Keratinocyte (primary cell): ENCODE data around the gene PKP2.

ENCODE experiments used
- CTCF ChIP-seq, 3 experiments: IDR thresholded peaks in 1 of 3; conservative IDR thresholded peaks in 1 of 3; optimal IDR thresholded peaks in 1 of 3; 2 replicates in 2 of 3; 3 replicates in 1 of 3; pipeline versions ENCODE3 to v1.5.1; 2011; ENCODE audit warnings: low read length in 3 of 3, mild to moderate bottlenecking in 3 of 3, moderate library complexity in 2 of 3, control low read depth in 1 of 3, inconsistent platforms in 1 of 3; ENCODE audit not compliant: insufficient read depth in 2 of 3; ENCODE audit errors: extremely low read depth in 1 of 3
- EZH2 ChIP-seq: IDR thresholded peaks from one replicate; pipeline ENCODE4 v1.6.1; 2012; ENCODE audit warnings: inconsistent platforms, mild to moderate bottlenecking, low read length, moderate library complexity

- TF ChIP-seq CTCF (optimal IDR thresholded peaks at IDR 0.05 in 1 of 3, IDR thresholded peaks at IDR 0.05 in 1 of 3, conservative IDR thresholded peaks at IDR 0.05 in 1 of 3; ENCODE audit: extremely low read depth in 1 of 3, insufficient read depth in 2 of 3, low read length in 3 of 3) (no peak), EZH2 (no peak)
Observed at GRCh38 chr12:32783029-32783428, 113.5 kb downstream of the PKP2 start.
